ENCODE measurements around the gene HSD17B8. TPM values are rescaled to one million over a fixed set of nuclear protein-coding genes. Genes with fewer than 3 reads are reported as not detected.

Gene HSD17B8
- total and polyA plus RNA-seq, 2 donors (not counting 1 experiment from before 2014, with no cell fraction given) = 10.8 to 25.5 TPM

- ChIA-PET POLR2A (no interaction called here), CTCF (interaction anchor here (1.1 to 1.3 kb wide), 2 partner anchors 10 to 15 kb away, joined by 3 read pairs; no protein-coding TSS in a partner anchor)
- Mint-ChIP-seq H3K27me3 (peaks cover 21% of the 10 kb centered on the region), H3K4me3 (no peak overlapping the region), H3K9me3 (ENCODE audit: insufficient read depth) (no peaks in the 10 kb centered on the region), H3K4me1 (peaks cover 9% of the 10 kb centered on the region), H3K27ac (no peak overlapping the region)
- Histone ChIP-seq H3K36me3 (replicated peaks in 1 of 2; ENCODE audit: control extremely low read depth in 1 of 2, control insufficient read depth in 1 of 2, extremely low read depth in 1 of 2, insufficient read depth in 2 of 2, low read length in 1 of 2) (no peaks in the 10 kb centered on the region), H3K4me2 (replicated peaks; ENCODE audit: low read depth, low read length, poor library complexity, severe bottlenecking) (no peak overlapping the region), H4K20me1 (ENCODE audit: control insufficient read depth, insufficient read depth, low read length, poor library complexity, severe bottlenecking) (no peaks in the 10 kb centered on the region), H3K4me3 (ENCODE audit: control extremely low read depth in 1 of 5, extremely low read depth in 1 of 5, insufficient read depth in 1 of 5, low read depth in 2 of 5, low read length in 4 of 5) (no peak overlapping the region), H3K9ac (ENCODE audit: low read length) (no peak overlapping the region), H3K4me1 (ENCODE audit: control insufficient read depth in 2 of 2, insufficient read depth in 2 of 2, low read length in 2 of 2) (peaks cover 0 to 10% of the 10 kb centered on the region in 2 donors), H3K79me2 (ENCODE audit: control insufficient read depth, insufficient read depth, low read length) (no peaks in the 10 kb centered on the region), H3K9me3 (ENCODE audit: control extremely low read depth in 1 of 3, control insufficient read depth in 2 of 3, insufficient read depth in 1 of 3, low read length in 2 of 3) (no peaks in the 10 kb centered on the region), H3K27ac (ENCODE audit: low read length in 2 of 2) (no peak overlapping the region), H2AFZ (ENCODE audit: insufficient read depth, low read depth, low read length, poor library complexity, severe bottlenecking) (no peak overlapping the region), H3K27me3 (replicated peaks in 1 of 4; ENCODE audit: control extremely low read depth in 1 of 4, control insufficient read depth in 3 of 4, insufficient read depth in 4 of 4, low read length in 3 of 4) (peaks cover 0 to 12% (median 4%) of the 10 kb centered on the region in 4 experiments)
- ATAC-seq (ENCODE audit: low read depth) = no peak
- 69% methylated on average over 4 of the region's 5 CpGs for WGBS (ENCODE audit: insufficient coverage)
- DNase-seq = no peak
- TF ChIP-seq EZH2 (IDR thresholded peaks at IDR 0.05; ENCODE audit: borderline replicate concordance, insufficient read depth, low read depth, low read length, poor library complexity, severe bottlenecking) (no peak), CTCF (IDR thresholded peaks at IDR 0.05) (no peak)
- intact Hi-C loops (cut with micrococcal nuclease) = no loop called here
Observed at GRCh38 chr6:33168639-33169038, 35.8 kb upstream of the HSD17B8 start.

GRCh38 chr6:33169291-33170175, 34.9 kb upstream of the HSD17B8 start:
- WGBS (ENCODE audit: insufficient coverage) = 96% methylated on average over 8 of the region's 10 CpGs
- Histone ChIP-seq H3K4me3 (ENCODE audit: control extremely low read depth in 1 of 5, extremely low read depth in 1 of 5, insufficient read depth in 1 of 5, low read depth in 2 of 5, low read length in 4 of 5) (no peak overlapping the region), H3K79me2 (ENCODE audit: control insufficient read depth, insufficient read depth, low read length) (no peaks in the 10 kb centered on the region), H3K36me3 (replicated peaks in 1 of 2; ENCODE audit: control extremely low read depth in 1 of 2, control insufficient read depth in 1 of 2, extremely low read depth in 1 of 2, insufficient read depth in 2 of 2, low read length in 1 of 2) (no peaks in the 10 kb centered on the region), H2AFZ (ENCODE audit: insufficient read depth, low read depth, low read length, poor library complexity, severe bottlenecking) (no peak overlapping the region), H4K20me1 (ENCODE audit: control insufficient read depth, insufficient read depth, low read length, poor library complexity, severe bottlenecking) (no peaks in the 10 kb centered on the region), H3K9me3 (ENCODE audit: control extremely low read depth in 1 of 3, control insufficient read depth in 2 of 3, insufficient read depth in 1 of 3, low read length in 2 of 3) (no peaks in the 10 kb centered on the region), H3K4me2 (replicated peaks; ENCODE audit: low read depth, low read length, poor library complexity, severe bottlenecking) (no peak overlapping the region), H3K4me1 (ENCODE audit: control insufficient read depth in 2 of 2, insufficient read depth in 2 of 2, low read length in 2 of 2) (peaks cover 0 to 10% of the 10 kb centered on the region in 2 donors), H3K9ac (ENCODE audit: low read length) (no peak overlapping the region), H3K27me3 (replicated peaks in 1 of 4; ENCODE audit: control extremely low read depth in 1 of 4, control insufficient read depth in 3 of 4, insufficient read depth in 4 of 4, low read length in 3 of 4) (peaks cover 0 to 17% (median 4%) of the 10 kb centered on the region in 4 experiments), H3K27ac (ENCODE audit: low read length in 2 of 2) (no peak overlapping the region)
- DNase-seq (no peak), ATAC-seq (ENCODE audit: low read depth) (no peak)
- intact Hi-C loops (cut with micrococcal nuclease) = no loop called here
- ChIA-PET POLR2A (interaction anchor here (0.7 kb wide), 1 partner anchor 176 kb away, joined by 4 read pairs; no protein-coding TSS in a partner anchor), CTCF (interaction anchor here (1.1 to 1.3 kb wide), 3 partner anchors 9 to 28 kb away, joined by 3 read pairs; no protein-coding TSS in a partner anchor)
- TF ChIP-seq EZH2 (IDR thresholded peaks at IDR 0.05; ENCODE audit: borderline replicate concordance, insufficient read depth, low read depth, low read length, poor library complexity, severe bottlenecking) = no peak
- TF ChIP-seq CTCF (IDR thresholded peaks at IDR 0.05) = no peak
- H3K27me3 Mint-ChIP-seq = peaks cover 15% of the 10 kb centered on the region
- H3K4me1 Mint-ChIP-seq = peaks cover 9% of the 10 kb centered on the region
- H3K9me3 Mint-ChIP-seq (ENCODE audit: insufficient read depth) = no peaks in the 10 kb centered on the region
- H3K27ac Mint-ChIP-seq = no peak overlapping the region
- H3K4me3 Mint-ChIP-seq = no peak overlapping the region

All from B cell (primary cell).